H9 (cell line): ENCODE measurements around the gene CTNNA3. TPM values are rescaled to one million over a fixed set of nuclear protein-coding genes. Genes with fewer than 3 reads are reported as not detected.

ENCODE experiments used
- DNase-seq: peaks from one replicate; pipeline ENCODE4 v3.0.0-alpha.2; 2017
- H2AFZ ChIP-seq: one replicate; pipeline ENCODE4 v1.6.1; 2013; ENCODE audit warnings: mild to moderate bottlenecking, low read length, control low read depth, moderate library complexity
- H2AK5ac ChIP-seq: 2 replicates; pipeline ENCODE4 v1.6.1; 2013; ENCODE audit warnings: low read length, control low read depth, mixed read lengths; ENCODE audit not compliant: insufficient read length
- H2BK120ac ChIP-seq: one replicate; pipeline ENCODE4 v1.6.1; 2013; ENCODE audit warnings: low read depth, mild to moderate bottlenecking, low read length, control low read depth, inconsistent platforms; ENCODE audit not compliant: poor library complexity, severe bottlenecking
- H2BK12ac ChIP-seq: 2 replicates; pipeline ENCODE4 v1.6.1; 2013; ENCODE audit warnings: low read length, control low read depth, mixed read lengths, low read depth; ENCODE audit not compliant: insufficient read length
- H2BK15ac ChIP-seq: 2 replicates; pipeline ENCODE4 v1.6.1; 2013; ENCODE audit warnings: low read depth, low read length, control low read depth
- H2BK20ac ChIP-seq: one replicate; pipeline ENCODE4 v1.6.1; 2013; ENCODE audit warnings: low read depth, mild to moderate bottlenecking, low read length, control low read depth, inconsistent platforms; ENCODE audit not compliant: poor library complexity, severe bottlenecking
- H2BK5ac ChIP-seq: 2 replicates; pipeline ENCODE4 v1.6.1; 2013; ENCODE audit warnings: low read length, control low read depth, mixed read lengths; ENCODE audit not compliant: insufficient read length
- H3K14ac ChIP-seq: 2 replicates; pipeline ENCODE4 v1.6.1; 2013; ENCODE audit warnings: low read length, control low read depth; ENCODE audit not compliant: insufficient read depth
- H3K18ac ChIP-seq: 2 replicates; pipeline ENCODE4 v1.6.1; 2013; ENCODE audit warnings: low read depth, mild to moderate bottlenecking, mixed read lengths, low read length, control low read depth; ENCODE audit not compliant: insufficient read length
- H3K23ac ChIP-seq: 2 replicates; pipeline ENCODE4 v1.6.1; 2013; ENCODE audit warnings: low read length, control low read depth, mixed read lengths, low read depth; ENCODE audit not compliant: insufficient read length
- H3K23me2 ChIP-seq: 2 replicates; pipeline ENCODE4 v1.6.1; 2013; ENCODE audit warnings: low read depth, mild to moderate bottlenecking, mixed read lengths, low read length, control low read depth; ENCODE audit not compliant: insufficient read length, poor library complexity, severe bottlenecking
- H3K27ac ChIP-seq: 2 replicates; pipeline ENCODE4 v1.5.1; 2013; ENCODE audit warnings: low read length, control low read depth, mixed read lengths, low read depth; ENCODE audit not compliant: insufficient read length
- H3K27me3 ChIP-seq: 2 replicates; pipeline ENCODE4 v1.6.1; 2013; ENCODE audit warnings: low read length, control low read depth, inconsistent platforms; ENCODE audit not compliant: insufficient read depth
- H3K4ac ChIP-seq: 2 replicates; pipeline ENCODE4 v1.6.1; 2013; ENCODE audit warnings: low read depth, mild to moderate bottlenecking, control low read depth, inconsistent platforms, low read length, moderate library complexity
- H3K4me1 ChIP-seq: 2 replicates; pipeline ENCODE4 v1.6.1; 2013; ENCODE audit warnings: low read length, control low read depth, inconsistent platforms; ENCODE audit not compliant: insufficient read depth
- H3K4me2 ChIP-seq: 2 replicates; pipeline ENCODE4 v1.6.1; 2013; ENCODE audit warnings: low read length, control low read depth, mixed read lengths; ENCODE audit not compliant: insufficient read length, insufficient read depth
- H3K56ac ChIP-seq: 2 replicates; pipeline ENCODE4 v1.6.1; 2013; ENCODE audit warnings: low read depth, mild to moderate bottlenecking, mixed read lengths, low read length, control low read depth; ENCODE audit not compliant: insufficient read length
- H3K79me1 ChIP-seq: 2 replicates; pipeline ENCODE4 v1.6.1; 2013; ENCODE audit warnings: low read depth, mild to moderate bottlenecking, moderate library complexity, low read length, control low read depth, inconsistent platforms; ENCODE audit not compliant: insufficient read depth, poor library complexity, severe bottlenecking
- H3K79me2 ChIP-seq: 2 replicates; pipeline ENCODE4 v1.6.1; 2013; ENCODE audit warnings: low read length, control low read depth, inconsistent platforms; ENCODE audit not compliant: insufficient read depth
- H3K9ac ChIP-seq: 2 replicates; pipeline ENCODE4 v1.6.1; 2013; ENCODE audit warnings: low read length, control low read depth, mixed read lengths; ENCODE audit not compliant: insufficient read length; ENCODE audit errors: extremely low read depth
- H3K9me3 ChIP-seq: one replicate; pipeline ENCODE4 v1.6.1; 2013; ENCODE audit warnings: low read depth, low read length, inconsistent platforms; ENCODE audit not compliant: control insufficient read depth
- H3T11ph ChIP-seq: one replicate; pipeline ENCODE4 v1.6.1; 2013; ENCODE audit warnings: mild to moderate bottlenecking, low read length, control low read depth, inconsistent platforms
- H4K20me1 ChIP-seq: one replicate; pipeline ENCODE4 v1.6.1; 2013; ENCODE audit not compliant: control insufficient read depth, insufficient read length, insufficient read depth
- H4K5ac ChIP-seq: 2 replicates; pipeline ENCODE4 v1.6.1; 2013; ENCODE audit warnings: low read depth, mild to moderate bottlenecking, mixed read lengths, low read length, control low read depth; ENCODE audit not compliant: insufficient read length
- H4K8ac ChIP-seq: replicated peaks from 2 replicates; pipeline ENCODE4 v1.6.1; 2013; ENCODE audit warnings: low read length, control low read depth, mixed read lengths, low read depth; ENCODE audit not compliant: insufficient read length
- H4K91ac ChIP-seq: 2 replicates; pipeline ENCODE4 v1.6.1; 2013; ENCODE audit warnings: low read depth, mild to moderate bottlenecking, moderate library complexity, mixed read lengths, low read length, control low read depth; ENCODE audit not compliant: insufficient read length
- H3K27ac Mint-ChIP-seq, 3 experiments: 2 replicates in 2 of 3; 3 replicates in 1 of 3; pipeline ENCODE4 v1.8.0; 2020 to 2021; ENCODE audit warnings: mixed read lengths in 3 of 3, mild to moderate bottlenecking in 1 of 3, moderate library complexity in 1 of 3
- H3K27me3 Mint-ChIP-seq: 2 replicates; pipeline ENCODE4 v1.8.0; 2021; ENCODE audit warnings: low read depth, mild to moderate bottlenecking, moderate library complexity, mixed read lengths
- H3K36me3 Mint-ChIP-seq, 3 experiments: 2 replicates in 2 of 3; 3 replicates in 1 of 3; pipeline ENCODE4 v1.8.0; 2020 to 2021; ENCODE audit warnings: low read depth in 3 of 3, mixed read lengths in 3 of 3; ENCODE audit not compliant: insufficient read depth in 1 of 3
- H3K4me1 Mint-ChIP-seq, 2 experiments: 2 replicates each; pipeline ENCODE4 v1.8.0; 2020; ENCODE audit warnings: mixed read lengths in 2 of 2
- H3K4me3 Mint-ChIP-seq, 2 experiments: 2 replicates in 1 of 2; 3 replicates in 1 of 2; pipeline ENCODE4 v1.8.0; 2020 to 2021; ENCODE audit warnings: mild to moderate bottlenecking in 2 of 2, mixed read lengths in 2 of 2, moderate library complexity in 1 of 2
- H3K9me3 Mint-ChIP-seq, 2 experiments: 2 replicates in 1 of 2; 3 replicates in 1 of 2; pipeline ENCODE4 v1.8.0; 2020; ENCODE audit warnings: mild to moderate bottlenecking in 2 of 2, mixed read lengths in 2 of 2, moderate library complexity in 1 of 2
- CTCF ChIP-seq: fragments of 200-600 bp; sonication (generic); conservative IDR thresholded peaks from 3 replicates; pipeline ENCODE4 v1.8.0; 2021; ENCODE audit warnings: antibody characterized with exemption, mild to moderate bottlenecking
- WGBS: extraction: QIAGEN DNeasy Blood & Tissue Kit; methylation state at CpG from one replicate; pipeline ENCODE4 v1.1.7; 2013; ENCODE audit warnings: missing lambda C conversion rate, low lambda C conversion rate, mixed read lengths; ENCODE audit not compliant: insufficient read length; ENCODE audit errors: extremely low coverage; 5-methylcytosine and 5-hydroxymethylcytosine counted together
- total RNA-seq: library from RNA; stranded (reverse); gene quantifications from 2 replicates; pipeline ENCODE4 v1.2.1, GENCODE V29; 2021

CTNNA3 gene
- total RNA-seq, 1 experiment from 2014 or later: 3.3 TPM

- TF ChIP-seq CTCF: no peak
- H2AFZ ChIP-seq: no peak overlapping the region
Observed at GRCh38 chr10:65900271-65900670, 1795.7 kb downstream of the CTNNA3 start.

More at GRCh38 chr10:65900271-65900670, 1795.7 kb downstream of the CTNNA3 start:
- whole genome bisulfite sequencing: no CpG with 5 or more reads among the region's 7 CpGs
- Histone ChIP-seq H3K23me2 (no peaks in the 10 kb centered on the region), H3K9me3 (no peaks in the 10 kb centered on the region), H4K20me1 (no peaks in the 10 kb centered on the region), H3T11ph (no peak overlapping the region), H2AK5ac (no peak overlapping the region), H2BK120ac (no peak overlapping the region), H3K9ac (no peak overlapping the region), H3K56ac (no peak overlapping the region), H3K14ac (no peak overlapping the region), H3K4me2 (no peak overlapping the region), H3K79me2 (no peaks in the 10 kb centered on the region), H4K8ac (no peak overlapping the region), H2BK12ac (no peak overlapping the region), H3K4me1 (no peaks in the 10 kb centered on the region), H3K23ac (no peak overlapping the region), H4K5ac (no peak overlapping the region), H2BK15ac (no peak overlapping the region), H2BK5ac (no peak overlapping the region), H4K91ac (no peak overlapping the region), H3K79me1 (no peaks in the 10 kb centered on the region), H2BK20ac (no peak overlapping the region), H3K4ac (no peak overlapping the region), H3K27me3 (no peaks in the 10 kb centered on the region), H3K18ac (no peak overlapping the region), H3K27ac (no peak overlapping the region)
- Mint-ChIP-seq H3K4me1 (no peaks in the 10 kb centered on the region), H3K36me3 (no peaks in the 10 kb centered on the region; a peak in 1 of 7 replicates), H3K27me3 (no peaks in the 10 kb centered on the region), H3K9me3 (no peaks in the 10 kb centered on the region), H3K4me3 (no peak overlapping the region), H3K27ac (no peak overlapping the region; a peak in 1 of 7 replicates)
- DNase-seq: no peak
